Esophagus muscularis mucosa (tissue), 4 donors: Measurements from ENCODE around the gene LGALS9C.
"Not testable (repeated sequence)": the region's sequence is repeated elsewhere in the genome, so short reads cannot be mapped to it uniquely, and the experiment has no call there.

Source experiments
- CTCF ChIP-seq, 3 experiments: fragments of 200-600 bp in 2 of 3; fragments of 450-650 bp in 1 of 3; sonication (generic) in 2 of 3; IDR thresholded peaks; one replicate each; pipeline ENCODE4 v1.5.1; 2017 to 2019; ENCODE audit warnings: antibody characterized with exemption in 3 of 3, mild to moderate bottlenecking in 2 of 3, moderate library complexity in 1 of 3
- EP300 ChIP-seq: sonication (generic); formaldehyde crosslinking; IDR thresholded peaks from one replicate; pipeline ENCODE4 v1.6.1; 2017; ENCODE audit warnings: antibody characterized with exemption
- POLR2A ChIP-seq: fragments of 450-650 bp; IDR thresholded peaks from one replicate; pipeline ENCODE4 v1.6.1; 2017; ENCODE audit warnings: antibody characterized with exemption, moderate library complexity, mild to moderate bottlenecking, low read depth
- POLR2AphosphoS5 ChIP-seq, 2 donors: sonication (generic); formaldehyde crosslinking; IDR thresholded peaks; one replicate each; pipeline ENCODE4 v1.6.1; 2017; ENCODE audit warnings: antibody characterized with exemption in 2 of 2

- TF ChIP-seq POLR2A; CTCF (IDR thresholded peaks at IDR 0.05); POLR2AphosphoS5 (IDR thresholded peaks at IDR 0.05); EP300: not testable (repeated sequence)
These were observed 8.0 kb upstream of the LGALS9C start for GRCh38 chr17:18468472-18469171.
